H1 (cell line): ENCODE results near the gene ITGA8. TPM values are rescaled to one million over a fixed set of nuclear protein-coding genes. Genes with fewer than 3 reads are reported as not detected.

Experiments used
- JUND ChIP-seq: IDR thresholded peaks from 2 replicates; pipeline ENCODE4 v1.6.1; 2011; ENCODE audit warnings: mild to moderate bottlenecking, improper control_type of control experiment, low read length
- KDM5A ChIP-seq: fragments of 200-600 bp; IDR thresholded peaks from 2 replicates; pipeline ENCODE4 v1.7.1; 2012; ENCODE audit warnings: mild to moderate bottlenecking, low read length, inconsistent platforms, mixed read lengths
- TAF1 ChIP-seq: IDR thresholded peaks from 2 replicates; pipeline ENCODE4 v1.6.1; 2011; ENCODE audit warnings: mild to moderate bottlenecking, low read depth, low read length
- TEAD4 ChIP-seq: IDR thresholded peaks from 2 replicates; pipeline ENCODE4 v1.6.1; 2012; ENCODE audit warnings: low read depth, low read length, inconsistent platforms, mixed read lengths
- polyA plus RNA-seq, 7 experiments: library from polyadenylated mRNA; depleted of rRNA in 3 of 7; stranded (reverse) in 5 of 7; unstranded in 2 of 7; fragments of >200 nt in 5 of 7; fragments of 200-250 nt in 2 of 7; gene quantifications; 1 replicate in 5 of 7; 2 replicates in 1 of 7; 4 replicates in 1 of 7; pipeline versions ENCODE4 v1.2.1 to v1.2.3, GENCODE V29; 2011 to 2013; ENCODE audit warnings: missing spikeins in 2 of 7, mixed read lengths in 2 of 7
- total RNA-seq: library from RNA; stranded (reverse); fragmentation: NEBNext Ultra II Directional; extraction: Animal tissue kit (Norgen Biotek cat#: 25700); gene quantifications from 2 replicates; pipeline ENCODE4 v1.2.1, GENCODE V29; 2021
- TF ChIP-seq, protein P1 (sequence below): fragments of 300-600 bp; sonication (generic); IDR thresholded peaks from 2 replicates; pipeline ENCODE4 v1.7.1; 2012; ENCODE audit warnings: low read length, moderate library complexity, mild to moderate bottlenecking, inconsistent platforms; ENCODE audit not compliant: insufficient replicate concordance

ITGA8 gene
- total and polyA plus RNA-seq, 2 of the 8 experiments (the other 6 are each of a cell fraction or from before 2014, with no cell fraction given): not detected

DNA sequence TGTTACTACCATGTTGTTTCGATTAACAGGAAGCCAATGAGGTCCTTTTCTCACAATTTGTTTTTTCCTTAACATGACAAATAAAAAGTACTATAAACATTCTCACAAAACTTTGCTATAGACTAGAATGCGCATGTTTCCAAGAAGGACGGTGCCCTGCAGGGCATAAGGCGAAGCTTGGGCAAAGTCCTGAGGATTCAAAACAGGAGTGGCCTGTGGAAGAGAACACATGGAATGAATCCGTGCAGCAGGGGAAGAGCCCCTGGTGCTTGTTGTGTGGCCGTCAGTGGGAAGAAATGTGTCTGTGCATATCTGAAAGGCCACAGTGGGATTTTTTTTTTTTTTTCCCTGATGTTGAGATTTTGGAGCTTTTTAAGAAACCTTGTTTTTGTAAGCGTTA lies 67.6 kb downstream of the ITGA8 start (continued):
- TF ChIP-seq, protein P1, sequence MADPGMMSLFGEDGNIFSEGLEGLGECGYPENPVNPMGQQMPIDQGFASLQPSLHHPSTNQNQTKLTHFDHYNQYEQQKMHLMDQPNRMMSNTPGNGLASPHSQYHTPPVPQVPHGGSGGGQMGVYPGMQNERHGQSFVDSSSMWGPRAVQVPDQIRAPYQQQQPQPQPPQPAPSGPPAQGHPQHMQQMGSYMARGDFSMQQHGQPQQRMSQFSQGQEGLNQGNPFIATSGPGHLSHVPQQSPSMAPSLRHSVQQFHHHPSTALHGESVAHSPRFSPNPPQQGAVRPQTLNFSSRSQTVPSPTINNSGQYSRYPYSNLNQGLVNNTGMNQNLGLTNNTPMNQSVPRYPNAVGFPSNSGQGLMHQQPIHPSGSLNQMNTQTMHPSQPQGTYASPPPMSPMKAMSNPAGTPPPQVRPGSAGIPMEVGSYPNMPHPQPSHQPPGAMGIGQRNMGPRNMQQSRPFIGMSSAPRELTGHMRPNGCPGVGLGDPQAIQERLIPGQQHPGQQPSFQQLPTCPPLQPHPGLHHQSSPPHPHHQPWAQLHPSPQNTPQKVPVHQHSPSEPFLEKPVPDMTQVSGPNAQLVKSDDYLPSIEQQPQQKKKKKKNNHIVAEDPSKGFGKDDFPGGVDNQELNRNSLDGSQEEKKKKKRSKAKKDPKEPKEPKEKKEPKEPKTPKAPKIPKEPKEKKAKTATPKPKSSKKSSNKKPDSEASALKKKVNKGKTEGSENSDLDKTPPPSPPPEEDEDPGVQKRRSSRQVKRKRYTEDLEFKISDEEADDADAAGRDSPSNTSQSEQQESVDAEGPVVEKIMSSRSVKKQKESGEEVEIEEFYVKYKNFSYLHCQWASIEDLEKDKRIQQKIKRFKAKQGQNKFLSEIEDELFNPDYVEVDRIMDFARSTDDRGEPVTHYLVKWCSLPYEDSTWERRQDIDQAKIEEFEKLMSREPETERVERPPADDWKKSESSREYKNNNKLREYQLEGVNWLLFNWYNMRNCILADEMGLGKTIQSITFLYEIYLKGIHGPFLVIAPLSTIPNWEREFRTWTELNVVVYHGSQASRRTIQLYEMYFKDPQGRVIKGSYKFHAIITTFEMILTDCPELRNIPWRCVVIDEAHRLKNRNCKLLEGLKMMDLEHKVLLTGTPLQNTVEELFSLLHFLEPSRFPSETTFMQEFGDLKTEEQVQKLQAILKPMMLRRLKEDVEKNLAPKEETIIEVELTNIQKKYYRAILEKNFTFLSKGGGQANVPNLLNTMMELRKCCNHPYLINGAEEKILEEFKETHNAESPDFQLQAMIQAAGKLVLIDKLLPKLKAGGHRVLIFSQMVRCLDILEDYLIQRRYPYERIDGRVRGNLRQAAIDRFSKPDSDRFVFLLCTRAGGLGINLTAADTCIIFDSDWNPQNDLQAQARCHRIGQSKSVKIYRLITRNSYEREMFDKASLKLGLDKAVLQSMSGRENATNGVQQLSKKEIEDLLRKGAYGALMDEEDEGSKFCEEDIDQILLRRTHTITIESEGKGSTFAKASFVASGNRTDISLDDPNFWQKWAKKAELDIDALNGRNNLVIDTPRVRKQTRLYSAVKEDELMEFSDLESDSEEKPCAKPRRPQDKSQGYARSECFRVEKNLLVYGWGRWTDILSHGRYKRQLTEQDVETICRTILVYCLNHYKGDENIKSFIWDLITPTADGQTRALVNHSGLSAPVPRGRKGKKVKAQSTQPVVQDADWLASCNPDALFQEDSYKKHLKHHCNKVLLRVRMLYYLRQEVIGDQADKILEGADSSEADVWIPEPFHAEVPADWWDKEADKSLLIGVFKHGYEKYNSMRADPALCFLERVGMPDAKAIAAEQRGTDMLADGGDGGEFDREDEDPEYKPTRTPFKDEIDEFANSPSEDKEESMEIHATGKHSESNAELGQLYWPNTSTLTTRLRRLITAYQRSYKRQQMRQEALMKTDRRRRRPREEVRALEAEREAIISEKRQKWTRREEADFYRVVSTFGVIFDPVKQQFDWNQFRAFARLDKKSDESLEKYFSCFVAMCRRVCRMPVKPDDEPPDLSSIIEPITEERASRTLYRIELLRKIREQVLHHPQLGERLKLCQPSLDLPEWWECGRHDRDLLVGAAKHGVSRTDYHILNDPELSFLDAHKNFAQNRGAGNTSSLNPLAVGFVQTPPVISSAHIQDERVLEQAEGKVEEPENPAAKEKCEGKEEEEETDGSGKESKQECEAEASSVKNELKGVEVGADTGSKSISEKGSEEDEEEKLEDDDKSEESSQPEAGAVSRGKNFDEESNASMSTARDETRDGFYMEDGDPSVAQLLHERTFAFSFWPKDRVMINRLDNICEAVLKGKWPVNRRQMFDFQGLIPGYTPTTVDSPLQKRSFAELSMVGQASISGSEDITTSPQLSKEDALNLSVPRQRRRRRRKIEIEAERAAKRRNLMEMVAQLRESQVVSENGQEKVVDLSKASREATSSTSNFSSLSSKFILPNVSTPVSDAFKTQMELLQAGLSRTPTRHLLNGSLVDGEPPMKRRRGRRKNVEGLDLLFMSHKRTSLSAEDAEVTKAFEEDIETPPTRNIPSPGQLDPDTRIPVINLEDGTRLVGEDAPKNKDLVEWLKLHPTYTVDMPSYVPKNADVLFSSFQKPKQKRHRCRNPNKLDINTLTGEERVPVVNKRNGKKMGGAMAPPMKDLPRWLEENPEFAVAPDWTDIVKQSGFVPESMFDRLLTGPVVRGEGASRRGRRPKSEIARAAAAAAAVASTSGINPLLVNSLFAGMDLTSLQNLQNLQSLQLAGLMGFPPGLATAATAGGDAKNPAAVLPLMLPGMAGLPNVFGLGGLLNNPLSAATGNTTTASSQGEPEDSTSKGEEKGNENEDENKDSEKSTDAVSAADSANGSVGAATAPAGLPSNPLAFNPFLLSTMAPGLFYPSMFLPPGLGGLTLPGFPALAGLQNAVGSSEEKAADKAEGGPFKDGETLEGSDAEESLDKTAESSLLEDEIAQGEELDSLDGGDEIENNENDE: no peak
- TF ChIP-seq KDM5A: no peak
- no peak for TF ChIP-seq TAF1
- no peak for TF ChIP-seq JUND
- TF ChIP-seq TEAD4: no peak
